RCC 7860 (cell line): Measurements from ENCODE around the gene PCSK6.
"Not testable (repeated sequence)": the region's sequence is repeated elsewhere in the genome, so short reads cannot be mapped to it uniquely, and the experiment has no call there.

Source experiments
- DNase-seq: peaks from one replicate; pipeline ENCODE4 v3.0.0-alpha.2; 2015; ENCODE audit warnings: low spot score
- FAIRE-seq: peaks from 2 replicates; lab custom pipeline; 2012; peaks lifted over from hg19 to GRCh38; lab: Jason Lieb, UNC

PCSK6 gene

GRCh38 chr15:101386967-101387366 is 102.5 kb downstream of the PCSK6 start:
- FAIRE-seq = no peak

GRCh38 chr15:101386006-101386405 is 103.5 kb downstream of the PCSK6 start:
- FAIRE-seq (no peak), DNase-seq (no peak)

More at GRCh38 chr15:101386967-101387366, 102.5 kb downstream of the PCSK6 start:
- no peak for DNase-seq

DNA sequence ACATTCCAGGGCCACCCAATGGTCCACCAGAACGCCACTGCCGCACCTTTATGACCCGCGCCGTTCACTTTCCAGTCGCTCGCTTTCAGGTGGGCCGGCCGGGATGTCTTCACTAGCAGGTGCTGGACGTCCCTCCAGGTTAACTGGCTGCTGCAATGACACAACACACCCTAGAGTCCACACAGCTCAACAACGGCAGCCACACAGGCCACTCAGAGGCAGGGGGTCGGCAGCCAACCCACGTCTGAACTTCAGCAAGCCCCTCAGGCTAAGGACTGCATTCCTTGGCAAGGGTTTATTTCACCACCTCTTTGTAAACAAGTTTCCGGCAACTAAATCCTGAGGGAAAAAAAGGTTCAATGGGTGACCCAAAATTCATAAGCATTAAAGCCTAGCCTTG is 105.2 kb downstream of the PCSK6 start:
- DNase-seq (no peak), FAIRE-seq (no peak)

- no peak for DNase-seq
- FAIRE-seq = no peak
These were observed 107.0 kb downstream of the PCSK6 start for GRCh38 chr15:101382544-101382943.

- FAIRE-seq = no peak
These were observed 107.8 kb downstream of the PCSK6 start for GRCh38 chr15:101381671-101382212.

DNA sequence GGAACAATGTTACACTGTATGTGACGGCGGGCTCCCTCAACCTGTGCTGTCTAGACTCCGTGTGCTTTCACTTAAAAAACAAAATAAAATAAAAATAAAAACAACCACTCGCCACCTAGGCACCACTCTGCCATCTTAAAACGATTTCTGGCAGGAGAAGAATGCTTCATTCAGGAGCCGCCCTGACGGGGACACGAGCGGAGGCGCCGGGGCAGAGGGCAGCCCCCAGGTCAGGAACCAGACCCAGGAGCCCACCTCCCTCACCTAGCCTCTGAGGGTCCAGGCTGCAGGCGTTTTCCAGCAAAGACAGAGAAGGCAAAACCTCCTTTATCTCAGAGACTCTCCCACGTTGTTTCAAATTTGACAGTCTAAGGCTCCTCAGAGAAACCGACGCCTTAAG is 109.4 kb downstream of the PCSK6 start:
- no peak for DNase-seq

More at GRCh38 chr15:101381671-101382212, 107.8 kb downstream of the PCSK6 start:
- DNase-seq = no peak

GRCh38 chr15:101379647-101380046 is 109.9 kb downstream of the PCSK6 start:
- no peak for FAIRE-seq
- DNase-seq = no peak

More for the DNA sequence above, 109.4 kb downstream of the PCSK6 start:
- FAIRE-seq = no peak

- DNase-seq = no peak
- no peak for FAIRE-seq
These were observed 110.6 kb downstream of the PCSK6 start for GRCh38 chr15:101378879-101379278.

DNA sequence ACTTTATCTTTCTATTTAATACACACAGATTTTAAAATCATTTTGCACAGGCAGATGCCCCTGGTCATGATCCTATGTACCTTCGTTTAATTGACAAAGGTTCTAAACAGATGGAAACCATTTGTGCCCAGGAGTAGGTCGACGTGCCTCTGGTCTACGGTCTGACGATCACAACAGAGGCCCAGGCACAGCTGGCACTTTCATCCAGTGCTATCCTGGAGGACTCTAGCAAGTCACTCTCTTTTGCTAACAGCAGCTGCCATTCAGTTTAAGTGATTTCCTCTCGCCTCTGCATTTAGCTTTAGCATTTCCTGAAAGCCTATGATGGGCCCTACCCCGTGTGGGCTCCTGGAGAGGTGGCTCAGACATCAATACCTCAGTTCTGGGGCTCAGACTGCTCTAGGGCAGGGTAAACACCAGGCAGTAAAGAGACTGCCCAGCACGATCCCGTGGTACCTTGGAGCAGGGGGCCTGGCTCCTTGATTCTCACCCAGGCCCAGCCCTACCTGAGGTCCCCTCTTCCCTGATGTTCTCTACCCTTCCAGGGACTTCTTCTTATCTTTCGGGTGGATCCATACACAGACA is 111.2 kb downstream of the PCSK6 start:
- FAIRE-seq (no peak), DNase-seq (no peak)

DNA sequence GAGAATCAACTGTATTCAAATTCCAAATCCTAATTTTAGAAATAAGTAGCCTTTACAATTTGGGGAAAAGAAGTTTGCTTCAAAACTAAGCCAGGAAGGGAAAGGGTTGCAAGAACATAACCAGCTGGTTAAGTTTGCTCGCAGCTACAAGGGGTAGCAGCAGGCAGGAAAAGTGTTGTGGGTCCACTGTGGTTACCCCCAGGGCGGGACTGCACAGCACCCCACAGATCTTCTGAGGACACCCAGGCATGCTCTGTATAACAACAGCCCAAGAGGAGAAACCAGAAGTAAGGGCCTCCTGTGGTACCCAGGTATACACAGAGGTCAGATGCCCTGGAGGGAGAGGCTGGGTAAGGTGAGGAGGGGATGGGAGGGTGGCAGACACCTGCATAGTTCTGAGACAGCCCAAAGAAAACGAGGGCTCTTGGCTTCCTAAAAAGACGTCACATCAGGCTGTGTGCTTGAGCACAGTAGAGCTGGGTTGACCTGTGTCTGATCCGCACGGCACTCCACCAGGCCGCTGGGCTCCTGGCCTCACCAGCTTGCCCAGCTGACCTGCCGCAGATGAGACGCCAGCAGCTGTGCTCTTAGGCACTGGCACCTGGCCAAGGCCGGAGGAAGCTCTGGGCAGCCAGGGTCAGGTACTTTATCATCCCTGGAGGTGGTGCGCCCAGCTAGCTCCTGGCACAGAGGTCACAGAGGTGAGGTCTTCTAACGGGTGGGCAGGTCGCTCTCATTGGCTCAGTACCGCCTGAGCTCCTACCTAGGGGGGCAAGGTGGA is 112.7 kb downstream of the PCSK6 start:
- FAIRE-seq = no peak
- DNase-seq = no peak

GRCh38 chr15:101375006-101375405 is 114.5 kb downstream of the PCSK6 start:
- DNase-seq = not testable (repeated sequence)

DNA sequence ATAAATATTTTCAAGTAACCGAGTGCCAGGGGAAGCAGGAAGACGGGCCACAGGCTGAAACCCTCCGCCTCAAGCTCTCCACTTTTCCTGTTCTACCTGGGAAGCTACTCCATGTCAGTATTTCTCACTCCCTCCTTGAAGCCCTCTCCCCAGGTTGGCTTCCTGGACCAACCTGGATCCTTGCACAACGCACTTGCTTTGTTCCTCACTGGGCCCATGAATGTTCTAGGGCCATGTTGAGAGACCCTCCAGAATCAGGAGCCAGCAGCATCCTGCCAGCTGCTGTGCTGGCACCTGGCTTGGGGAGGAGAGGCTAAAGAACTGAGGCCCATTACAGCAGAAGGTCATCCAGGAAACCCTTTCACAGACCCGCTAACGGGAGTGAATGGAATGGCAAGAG is 115.2 kb downstream of the PCSK6 start:
- no peak for FAIRE-seq
- DNase-seq = no peak

More at GRCh38 chr15:101375006-101375405, 114.5 kb downstream of the PCSK6 start:
- FAIRE-seq = not testable (repeated sequence)

DNA sequence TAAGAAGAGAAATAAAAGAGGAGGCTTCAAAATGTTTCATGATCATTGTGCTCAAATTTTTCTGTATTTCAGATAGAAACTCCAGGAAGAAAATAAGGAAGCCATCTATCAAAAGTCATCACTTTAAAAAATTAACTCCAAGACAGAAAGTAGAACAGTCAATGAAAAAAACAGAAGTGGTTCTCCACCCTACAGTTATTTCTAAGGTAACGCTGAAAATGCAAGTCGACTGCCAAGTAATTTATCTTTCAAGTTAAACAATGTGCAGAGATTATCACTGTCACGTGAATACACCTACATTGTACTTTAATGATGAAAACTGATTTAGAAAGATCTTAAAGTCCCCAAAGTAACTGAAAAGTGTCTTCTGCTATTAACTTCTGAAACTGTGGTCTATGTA is 115.9 kb downstream of the PCSK6 start:
- no peak for FAIRE-seq
- DNase-seq = no peak

DNA sequence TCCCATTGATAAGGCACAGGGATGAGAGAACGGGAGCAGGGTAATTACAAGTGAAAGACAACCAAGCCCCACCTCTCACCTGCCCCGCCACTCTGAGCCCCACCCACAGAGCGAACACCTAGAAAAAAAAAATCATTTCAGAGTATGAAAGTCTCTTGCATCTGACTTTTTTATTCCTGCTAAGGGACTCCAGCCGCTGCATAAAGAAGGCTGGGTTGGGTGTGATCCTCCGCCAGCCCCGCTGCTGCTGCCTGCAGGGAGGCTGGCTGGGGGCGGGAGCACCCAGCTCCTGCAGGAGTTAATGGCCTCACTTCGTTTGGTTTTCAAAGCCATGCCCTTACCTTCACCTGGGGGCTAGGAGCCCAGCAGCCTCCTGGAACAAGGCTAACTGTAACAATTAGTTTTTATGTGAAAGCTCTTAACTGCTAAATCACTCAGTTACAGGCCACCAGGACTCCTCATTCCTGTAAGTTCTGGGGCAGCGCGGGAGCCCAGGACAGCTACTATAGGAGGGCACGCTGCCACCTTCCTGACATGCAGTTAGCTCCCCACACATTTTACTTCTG is 116.5 kb downstream of the PCSK6 start:
- FAIRE-seq = no peak

GRCh38 chr15:101372149-101372577 is 117.3 kb downstream of the PCSK6 start:
- FAIRE-seq = no peak

More for the DNA sequence above, 116.5 kb downstream of the PCSK6 start:
- no peak for DNase-seq

GRCh38 chr15:101371519-101371918 is 118.0 kb downstream of the PCSK6 start:
- FAIRE-seq (no peak), DNase-seq (no peak)

More at GRCh38 chr15:101372149-101372577, 117.3 kb downstream of the PCSK6 start:
- no peak for DNase-seq

GRCh38 chr15:101371081-101371480 is 118.4 kb downstream of the PCSK6 start:
- no peak for FAIRE-seq
- DNase-seq = no peak

- no peak for DNase-seq
- FAIRE-seq = no peak
These were observed 119.0 kb downstream of the PCSK6 start for GRCh38 chr15:101370330-101371024.

DNA sequence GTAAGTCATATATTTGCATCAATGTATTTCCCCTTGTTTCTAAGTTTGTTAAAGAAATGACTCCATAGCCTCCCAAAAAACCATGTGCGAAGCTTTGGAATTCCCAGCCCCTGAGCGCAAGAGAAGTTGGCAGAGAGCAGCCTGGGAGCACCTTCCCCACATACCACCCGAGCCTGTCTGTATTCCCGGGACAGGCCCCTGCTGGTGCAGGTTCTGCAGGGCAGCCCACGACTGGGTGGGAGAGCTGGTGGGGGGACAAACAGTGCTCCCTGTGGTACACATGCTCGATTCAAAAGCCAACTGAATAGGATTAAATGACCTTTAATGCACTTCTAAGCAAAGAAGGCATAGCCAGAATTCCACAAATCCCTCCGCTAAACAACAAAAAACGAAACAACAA is 119.8 kb downstream of the PCSK6 start:
- FAIRE-seq = no peak

DNA sequence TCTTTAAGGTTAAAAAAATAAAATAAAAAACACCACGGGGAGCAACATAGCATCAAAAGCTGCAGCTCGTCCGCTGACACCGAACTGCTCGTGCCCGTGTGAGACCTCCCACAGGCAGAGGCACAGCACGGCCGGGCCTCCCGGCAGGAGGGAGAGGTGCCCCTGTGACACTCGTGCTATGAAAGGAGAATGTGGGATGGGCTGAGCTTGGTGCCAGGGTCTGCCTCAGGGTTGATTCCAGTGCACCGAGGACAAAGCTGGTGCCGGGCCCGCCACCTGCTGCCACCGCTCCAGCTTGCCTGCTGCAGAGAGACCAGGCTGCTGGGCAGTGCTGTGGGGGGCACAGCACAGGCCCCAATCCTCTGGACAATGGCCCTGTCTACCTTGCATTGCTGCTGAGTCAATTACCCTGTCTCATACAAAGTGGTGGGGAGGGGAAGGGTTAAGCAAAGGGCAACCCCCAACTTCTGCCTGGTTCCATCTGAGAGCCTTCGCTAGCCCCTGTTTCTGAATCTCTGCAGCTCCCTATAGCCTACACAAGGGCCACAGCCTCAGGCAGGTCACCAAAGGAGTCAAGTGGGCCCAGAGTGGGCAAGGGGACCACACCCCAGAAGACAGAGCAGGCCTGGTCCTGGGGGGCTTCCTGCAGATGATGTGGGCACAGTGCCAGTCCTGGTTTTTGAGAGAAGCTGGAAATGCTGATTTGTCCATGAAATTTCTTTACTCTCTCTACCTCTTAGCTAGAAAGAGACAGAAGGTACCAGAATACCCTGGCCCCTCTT is 120.5 kb downstream of the PCSK6 start:
- no peak for DNase-seq
- FAIRE-seq = no peak

More for the DNA sequence above, 119.8 kb downstream of the PCSK6 start:
- no peak for DNase-seq
